GM21447 (cell line): ENCODE measurements around the gene ETV7.

Source experiments
- ATAC-seq: cut with Tn5 transposase; IDR thresholded peaks from one replicate; pipeline ENCODE4 v1.9.1; 2021; ENCODE audit not compliant: unreplicated experiment

The ETV7 gene

GRCh38 chr6:36384095-36384494 is 3.4 kb downstream of the ETV7 start:
- ATAC-seq = no peak

GRCh38 chr6:36383606-36384005 is 3.9 kb downstream of the ETV7 start:
- ATAC-seq = no peak

- no peak for ATAC-seq
Observed at GRCh38 chr6:36382976-36383375, 4.5 kb downstream of the ETV7 start.

- no peak for ATAC-seq
Observed at GRCh38 chr6:36381502-36382389, 5.7 kb downstream of the ETV7 start.

- no peak for ATAC-seq
Observed at GRCh38 chr6:36380166-36380565, 7.3 kb downstream of the ETV7 start.

- no peak for ATAC-seq
Observed at GRCh38 chr6:36378936-36379335, 8.5 kb downstream of the ETV7 start.

- no peak for ATAC-seq
Observed at GRCh38 chr6:36378243-36378920, 9.1 kb downstream of the ETV7 start.

- ATAC-seq = no peak
Observed at GRCh38 chr6:36377594-36377993, 9.9 kb downstream of the ETV7 start.

GRCh38 chr6:36376742-36377141 is 10.7 kb downstream of the ETV7 start:
- no peak for ATAC-seq

- ATAC-seq = no peak
Observed at GRCh38 chr6:36376183-36376582, 11.3 kb downstream of the ETV7 start.

GRCh38 chr6:36375644-36376155 is 11.8 kb downstream of the ETV7 start:
- no peak for ATAC-seq

- ATAC-seq = no peak
Observed at GRCh38 chr6:36374972-36375371, 12.5 kb downstream of the ETV7 start.

GRCh38 chr6:36374194-36374593 is 13.3 kb downstream of the ETV7 start:
- ATAC-seq = no peak

- no peak for ATAC-seq
Observed at GRCh38 chr6:36373368-36374019, 14.0 kb downstream of the ETV7 start.

- no peak for ATAC-seq
Observed at GRCh38 chr6:36372088-36372487, 15.4 kb downstream of the ETV7 start.

GRCh38 chr6:36371211-36371610 is 16.3 kb downstream of the ETV7 start:
- no peak for ATAC-seq

- ATAC-seq = no peak
Observed at GRCh38 chr6:36370638-36371037, 16.8 kb downstream of the ETV7 start.

GRCh38 chr6:36368921-36369865 is 18.3 kb downstream of the ETV7 start:
- ATAC-seq = no peak

GRCh38 chr6:36368421-36368820 is 19.0 kb downstream of the ETV7 start:
- ATAC-seq = no peak

GRCh38 chr6:36367743-36368142 is 19.7 kb downstream of the ETV7 start:
- ATAC-seq = no peak
